Uterus (tissue), 4 donors: ENCODE data around the gene MIPOL1. TPM values are rescaled to one million over a fixed set of nuclear protein-coding genes. Genes with fewer than 3 reads are reported as not detected.
"Not testable (repeated sequence)": the region's sequence is repeated elsewhere in the genome, so short reads cannot be mapped to it uniquely, and the experiment has no call there.

Experiments
- DNase-seq, 2 donors: peaks; one replicate each; pipeline ENCODE4 v3.0.0-alpha.2; 2019 to 2020
- H3K27ac ChIP-seq, 2 donors: fragments of 200-600 bp; sonication (generic); 1 replicate in 1 of 2; 2 replicates in 1 of 2; pipeline ENCODE4 v1.5.1; 2016 to 2018
- H3K27me3 ChIP-seq, 2 donors: fragments of 200-600 bp; sonication (generic); one replicate each; pipeline ENCODE4 v1.5.1; 2018 to 2019; ENCODE audit warnings: control low read depth in 1 of 2
- H3K36me3 ChIP-seq, 2 donors: fragments of 200-600 bp; sonication (generic); one replicate each; pipeline ENCODE4 v1.5.1; 2019; ENCODE audit warnings: control low read depth in 1 of 2
- H3K4me1 ChIP-seq, 2 donors: fragments of 200-600 bp; sonication (generic); one replicate each; pipeline ENCODE4 v1.5.1; 2018 to 2019; ENCODE audit warnings: control low read depth in 1 of 2
- H3K4me3 ChIP-seq, 2 donors: fragments of 200-600 bp; sonication (generic); 1 replicate in 1 of 2; 2 replicates in 1 of 2; pipeline ENCODE4 v1.5.1; 2018 to 2019; ENCODE audit warnings: mild to moderate bottlenecking in 1 of 2
- H3K9me3 ChIP-seq, 2 donors: fragments of 200-600 bp; sonication (generic); one replicate each; pipeline ENCODE4 v1.5.1; 2019; ENCODE audit warnings: control low read depth in 1 of 2
- POLR2A ChIP-seq, 2 donors: fragments of 450-650 bp; IDR thresholded peaks; one replicate each; pipeline ENCODE4 v1.6.1; 2016; ENCODE audit warnings: antibody characterized with exemption in 2 of 2, mild to moderate bottlenecking in 1 of 2, moderate library complexity in 1 of 2
- intact Hi-C: fragments of 100-400 bp; cut with DNase I; formaldehyde crosslinking; loops from one replicate; pipeline ENCODE4 v1.15.1; 2023; ENCODE audit warnings: low total_unique reads
- total RNA-seq, 4 donors: library from RNA; depleted of rRNA in 3 of 4; stranded (reverse); fragments of >200 nt in 3 of 4; gene quantifications; one replicate each; pipeline versions ENCODE4 v1.1.0 to v1.2.4, GENCODE V29; 2014 to 2023
- TF ChIP-seq, protein P1 (sequence below), 4 experiments: fragments of 200-600 bp in 2 of 4; fragments of 450-650 bp in 2 of 4; sonication (generic) in 2 of 4; IDR thresholded peaks; one replicate each; pipeline ENCODE4 v1.5.1; 2016 to 2019; ENCODE audit warnings: antibody characterized with exemption in 4 of 4, mild to moderate bottlenecking in 2 of 4, moderate library complexity in 1 of 4
- donor health status: DM: yes; HTN: yes; CAD: no.

Gene MIPOL1
- total RNA-seq, 4 donors from 2014 or later: 22.8 to 52.1 (median 39.4) TPM

DNA sequence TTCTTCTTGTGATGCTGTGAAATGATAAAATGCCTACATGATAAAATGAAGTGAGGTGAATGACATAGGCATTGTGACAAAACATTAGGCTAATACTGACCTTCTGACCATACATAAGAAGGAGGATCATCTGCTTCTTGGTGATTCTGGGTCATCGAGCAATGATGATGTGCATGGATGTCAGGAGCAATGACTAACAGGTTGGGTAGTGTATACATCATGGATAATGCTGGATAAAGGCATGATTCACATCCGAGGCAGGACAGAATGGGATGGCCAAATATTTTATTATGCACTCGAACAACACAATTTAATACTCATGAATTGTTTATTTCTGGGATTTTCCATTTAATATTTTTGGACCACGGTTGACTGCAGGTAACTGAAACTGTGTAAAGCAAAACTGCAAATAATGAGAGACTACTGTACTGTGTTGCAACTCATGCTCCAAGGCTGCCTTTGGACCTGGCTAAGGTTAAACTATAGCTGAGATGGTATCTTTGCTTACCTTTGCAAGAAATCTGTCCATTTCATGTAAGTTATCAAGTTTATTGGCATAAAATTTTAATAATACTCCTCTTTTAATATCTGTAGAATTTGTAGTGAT, 17.7 kb upstream of the MIPOL1 start:
- Histone ChIP-seq H3K36me3 (no peaks in the 10 kb centered on the region), H3K4me1 (no peaks in the 10 kb centered on the region), H3K27ac (no peak overlapping the region), H3K9me3 (no peaks in the 10 kb centered on the region), H3K4me3 (no peak overlapping the region), H3K27me3 (no peaks in the 10 kb centered on the region)
- DNase-seq: no peak
- intact Hi-C loops: no loop called here
- no peak for TF ChIP-seq POLR2A (IDR thresholded peaks at IDR 0.05)
- TF ChIP-seq, protein P1, sequence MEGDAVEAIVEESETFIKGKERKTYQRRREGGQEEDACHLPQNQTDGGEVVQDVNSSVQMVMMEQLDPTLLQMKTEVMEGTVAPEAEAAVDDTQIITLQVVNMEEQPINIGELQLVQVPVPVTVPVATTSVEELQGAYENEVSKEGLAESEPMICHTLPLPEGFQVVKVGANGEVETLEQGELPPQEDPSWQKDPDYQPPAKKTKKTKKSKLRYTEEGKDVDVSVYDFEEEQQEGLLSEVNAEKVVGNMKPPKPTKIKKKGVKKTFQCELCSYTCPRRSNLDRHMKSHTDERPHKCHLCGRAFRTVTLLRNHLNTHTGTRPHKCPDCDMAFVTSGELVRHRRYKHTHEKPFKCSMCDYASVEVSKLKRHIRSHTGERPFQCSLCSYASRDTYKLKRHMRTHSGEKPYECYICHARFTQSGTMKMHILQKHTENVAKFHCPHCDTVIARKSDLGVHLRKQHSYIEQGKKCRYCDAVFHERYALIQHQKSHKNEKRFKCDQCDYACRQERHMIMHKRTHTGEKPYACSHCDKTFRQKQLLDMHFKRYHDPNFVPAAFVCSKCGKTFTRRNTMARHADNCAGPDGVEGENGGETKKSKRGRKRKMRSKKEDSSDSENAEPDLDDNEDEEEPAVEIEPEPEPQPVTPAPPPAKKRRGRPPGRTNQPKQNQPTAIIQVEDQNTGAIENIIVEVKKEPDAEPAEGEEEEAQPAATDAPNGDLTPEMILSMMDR (IDR thresholded peaks at IDR 0.05): no peak

DNA sequence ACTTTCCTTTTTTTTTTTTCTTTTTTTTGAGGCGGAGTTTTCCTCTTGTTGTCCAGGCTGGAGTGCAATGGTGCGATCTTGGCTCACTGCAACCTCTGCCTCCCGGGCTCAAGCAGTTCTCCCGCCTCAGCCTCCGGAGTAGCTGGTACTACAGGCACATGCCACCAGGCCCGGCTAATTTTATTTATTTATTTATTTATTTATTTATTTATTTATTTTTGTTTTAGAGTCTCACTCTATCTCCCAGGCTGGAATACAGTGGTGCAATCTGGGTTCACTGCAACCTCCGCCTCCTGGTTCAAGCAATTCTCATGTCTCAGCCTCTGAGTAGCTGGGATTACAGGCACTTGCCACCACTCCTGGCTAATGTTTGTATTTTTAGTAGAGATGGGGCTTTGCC, 16.9 kb upstream of the MIPOL1 start:
- H3K27me3 ChIP-seq, intact Hi-C loops, H3K36me3 ChIP-seq, H3K27ac ChIP-seq, H3K9me3 ChIP-seq, H3K4me1 ChIP-seq, DNase-seq, H3K4me3 ChIP-seq: not testable (repeated sequence)

DNA sequence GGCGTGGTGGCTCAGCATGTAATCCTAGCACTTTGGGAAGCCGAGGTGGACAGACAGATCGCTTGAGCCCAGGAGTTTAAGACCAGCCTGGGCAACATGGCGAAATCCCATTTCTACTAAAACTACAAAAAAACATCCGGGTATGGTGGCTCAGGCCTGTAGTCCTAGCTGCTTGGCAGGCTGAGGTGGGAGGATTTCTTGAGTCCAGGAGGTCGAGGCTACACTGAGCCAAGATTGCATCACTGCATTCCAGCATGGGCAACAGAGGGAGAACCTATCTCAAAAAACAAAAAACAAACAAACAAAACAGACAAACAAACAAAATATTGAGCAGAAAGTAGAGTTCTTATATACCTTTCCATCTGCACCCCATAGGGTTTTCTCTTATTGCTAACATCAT, 16.3 kb upstream of the MIPOL1 start:
- H3K27me3 ChIP-seq: no peaks in the 10 kb centered on the region
- intact Hi-C loops: no loop called here

DNA sequence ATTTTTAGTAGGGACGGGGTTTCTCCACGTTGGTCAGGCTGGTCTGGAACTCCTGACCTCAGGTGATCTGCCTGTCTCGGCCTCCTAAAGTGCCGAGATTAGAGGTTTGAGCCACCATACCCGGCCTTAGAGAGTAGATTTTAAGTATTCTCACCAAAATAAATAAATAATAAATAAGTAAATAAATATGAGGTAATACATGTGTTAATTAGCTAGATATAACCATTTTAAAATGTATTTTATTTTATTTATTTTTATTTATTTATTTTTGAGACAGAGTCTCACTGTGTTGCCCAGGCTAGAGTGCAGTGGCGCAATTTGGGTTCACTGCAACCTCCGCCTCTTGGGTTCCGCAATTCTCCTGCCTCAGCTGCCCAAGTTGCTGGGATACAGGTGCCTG, 13.2 kb upstream of the MIPOL1 start:
- intact Hi-C loops, H3K27ac ChIP-seq: not testable (repeated sequence)

More for the DNA sequence above, 16.3 kb upstream of the MIPOL1 start:
- TF ChIP-seq POLR2A (IDR thresholded peaks at IDR 0.05): no peak
- TF ChIP-seq, protein P1 (IDR thresholded peaks at IDR 0.05): no peak
- no peak for DNase-seq
- no peak overlapping the region for H3K27ac ChIP-seq
- no peaks in the 10 kb centered on the region for H3K4me1 ChIP-seq
- no peak overlapping the region for H3K4me3 ChIP-seq
- no peaks in the 10 kb centered on the region for H3K9me3 ChIP-seq
- H3K36me3 ChIP-seq: no peaks in the 10 kb centered on the region

DNA sequence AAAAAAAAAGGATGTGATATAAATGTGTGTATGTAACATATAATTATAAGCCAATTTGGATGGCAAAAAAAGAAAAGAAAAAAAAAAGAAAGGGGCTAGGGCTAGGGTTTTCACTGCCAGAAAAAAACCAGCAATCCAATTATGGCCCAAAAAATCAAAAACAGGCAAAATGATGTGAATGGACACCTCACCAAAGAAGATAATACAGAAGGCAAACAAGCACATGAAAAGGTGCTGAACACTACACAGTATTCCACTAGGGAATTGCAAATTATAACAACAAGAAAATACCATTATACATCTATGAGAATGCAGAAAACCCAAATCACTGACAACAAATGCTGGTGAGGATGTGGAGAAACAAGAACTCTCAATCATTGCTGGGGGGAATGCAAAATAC, 12.1 kb upstream of the MIPOL1 start:
- H3K27me3 ChIP-seq: no peaks in the 10 kb centered on the region
- H3K9me3 ChIP-seq: no peaks in the 10 kb centered on the region
- no peaks in the 10 kb centered on the region for H3K36me3 ChIP-seq
- intact Hi-C loops: no loop called here
- H3K27ac ChIP-seq: no peak overlapping the region
- no peak overlapping the region for H3K4me3 ChIP-seq
- no peak for DNase-seq
- H3K4me1 ChIP-seq: no peaks in the 10 kb centered on the region
- no peak for TF ChIP-seq POLR2A (IDR thresholded peaks at IDR 0.05)
- TF ChIP-seq, protein P1 (IDR thresholded peaks at IDR 0.05): no peak

More for the DNA sequence above, 13.2 kb upstream of the MIPOL1 start:
- H3K36me3 ChIP-seq, DNase-seq, H3K9me3 ChIP-seq, H3K27me3 ChIP-seq, H3K4me1 ChIP-seq, H3K4me3 ChIP-seq: not testable (repeated sequence)

DNA sequence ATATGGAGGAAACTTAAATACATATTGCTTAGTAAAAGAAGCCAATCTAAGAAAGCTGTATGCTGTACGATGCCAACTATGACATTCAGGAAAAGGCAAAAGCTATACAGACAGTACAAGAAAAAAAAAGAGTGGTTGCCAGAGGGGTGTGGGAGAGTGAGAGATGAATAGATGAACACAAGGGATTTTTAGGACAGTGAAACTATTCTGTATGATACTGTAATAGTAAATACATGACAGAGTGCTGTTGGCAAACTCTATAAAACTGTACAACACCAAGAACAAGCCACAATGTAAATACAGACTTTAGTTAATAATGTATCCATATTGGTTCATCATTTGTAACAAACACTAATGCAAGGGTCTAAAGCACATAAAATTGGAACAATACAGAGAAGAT, 10.9 kb upstream of the MIPOL1 start:
- no peak overlapping the region for H3K27ac ChIP-seq
- no peaks in the 10 kb centered on the region for H3K9me3 ChIP-seq
- intact Hi-C loops: no loop called here
- no peak overlapping the region for H3K4me3 ChIP-seq
- TF ChIP-seq, protein P1 (IDR thresholded peaks at IDR 0.05): no peak
- no peak for TF ChIP-seq POLR2A (IDR thresholded peaks at IDR 0.05)
- no peaks in the 10 kb centered on the region for H3K27me3 ChIP-seq
- no peak for DNase-seq
- no peaks in the 10 kb centered on the region for H3K36me3 ChIP-seq
- H3K4me1 ChIP-seq: no peaks in the 10 kb centered on the region
